OCI-LY3 (cell line): ENCODE measurements around the gene AKAP9.

Source experiments
- CTCF ChIP-seq: fragments of 200-600, 300-600 bp; sonication (generic); IDR thresholded peaks from 2 replicates; pipeline ENCODE4 v1.5.1; 2014; ENCODE audit warnings: antibody characterized with exemption, low read length, low read depth
- EZH2phosphoT487 ChIP-seq: fragments of 200-600 bp; shearing (Covaris generic); IDR thresholded peaks from 2 replicates; pipeline ENCODE4 v1.6.1; 2018; ENCODE audit warnings: antibody characterized with exemption, mixed run types, low read depth

GRCh38 chr7:91976743-91977142, 36.1 kb downstream of the AKAP9 start:
- TF ChIP-seq CTCF (no peak), EZH2phosphoT487 (no peak)
